K562 (cell line): Measurements from ENCODE around the gene MYLK4. TPM values are rescaled to one million over a fixed set of nuclear protein-coding genes. Genes with fewer than 3 reads are reported as not detected.
A peak's percentile ranks its signal among the peaks of the same experiment; 100 is the strongest.

Experiments used
- CUX1 ChIP-seq: fragments of 200-800 bp; sonication (Bioruptor generic); IDR thresholded peaks from 2 replicates; pipeline ENCODE4 v1.6.1; 2016; ENCODE audit warnings: missing genetic modification characterization, missing compliant biosample characterization
- GTF3C2 ChIP-seq: IDR thresholded peaks from 3 replicates; pipeline ENCODE4 v1.6.1; 2011; ENCODE audit warnings: borderline replicate concordance, mild to moderate bottlenecking, moderate library complexity; ENCODE audit not compliant: insufficient read length; ENCODE audit errors: extremely low read depth
- HNRNPK ChIP-seq: fragments of 200-400 bp; formaldehyde crosslinking; IDR thresholded peaks from one replicate; pipeline ENCODE4 v1.6.1; 2018; ENCODE audit warnings: mild to moderate bottlenecking, low read depth, low read length; ENCODE audit not compliant: poor library complexity, severe bottlenecking
- KAT7 ChIP-seq: sonication (generic); formaldehyde crosslinking; IDR thresholded peaks from 2 replicates; pipeline ENCODE4 v1.8.0; 2022; ENCODE audit warnings: missing genetic modification reagents, mild to moderate bottlenecking, borderline replicate concordance
- KDM5B ChIP-seq: fragments of 200-600 bp; sonication (generic); IDR thresholded peaks from 2 replicates; pipeline ENCODE4 v1.6.1; 2012; ENCODE audit warnings: low read depth, mild to moderate bottlenecking, moderate library complexity, low read length, control low read depth, inconsistent platforms; ENCODE audit not compliant: insufficient replicate concordance
- NFATC3 ChIP-seq: fragments of 450-650 bp; IDR thresholded peaks from 2 replicates; pipeline ENCODE4 v1.6.1; 2017; ENCODE audit warnings: mild to moderate bottlenecking
- PTRF ChIP-seq: fragments of 450-650 bp; IDR thresholded peaks from 2 replicates; pipeline ENCODE4 v1.6.1; 2016; ENCODE audit warnings: mild to moderate bottlenecking, missing genetic modification characterization, missing compliant biosample characterization
- RCOR1 ChIP-seq, 2 experiments: IDR thresholded peaks; 2 replicates each; pipeline ENCODE4 v1.6.1; 2012; ENCODE audit warnings: low read depth in 2 of 2, low read length in 2 of 2, borderline replicate concordance in 1 of 2, improper control_type of control experiment in 1 of 2
- ZFX ChIP-seq: sonication (generic); formaldehyde crosslinking; IDR thresholded peaks from 2 replicates; pipeline ENCODE4 v1.8.0; 2022; ENCODE audit warnings: mild to moderate bottlenecking, missing genetic modification reagents, moderate library complexity
- polyA plus RNA-seq, 8 experiments: library from polyadenylated mRNA; depleted of rRNA in 4 of 8; stranded (reverse) in 5 of 8; unstranded in 3 of 8; fragments of >200 nt; fragmentation: Nextera tagmentation in 2 of 8; fragmentation: Illumina TruSeq in 1 of 8; extraction: Ambion mirVana in 2 of 8; extraction: Trizol in 1 of 8; gene quantifications; 2 replicates each; pipeline versions ENCODE4 v1.2.1 to v1.2.3, GENCODE V29; 2011 to 2014; ENCODE audit warnings: inconsistent platforms in 1 of 8, missing spikeins in 1 of 8
- total RNA-seq, 7 experiments: library from RNA; depleted of rRNA in 6 of 7; stranded (reverse); fragments of >200 nt in 6 of 7; fragmentation: Illumina TruSeq in 2 of 7; extraction: Trizol in 2 of 7; gene quantifications; 2 replicates each; pipeline versions ENCODE4 v1.2.1 to v1.2.3, GENCODE V29; 2011 to 2021; ENCODE audit warnings: low replicate concordance in 1 of 7
- TF ChIP-seq, protein P1 (sequence below): fragments of 450-650 bp; IDR thresholded peaks from 2 replicates; pipeline ENCODE4 v1.6.1; 2016; ENCODE audit warnings: borderline replicate concordance
- TF ChIP-seq, protein P2 (sequence below): fragments of 250-450 bp; sonication (Bioruptor Pico); IDR thresholded peaks from 2 replicates; pipeline ENCODE4 v1.8.0; 2021; ENCODE audit warnings: mild to moderate bottlenecking, moderate library complexity

Gene MYLK4
- total and polyA plus RNA-seq, 9 of the 15 experiments (the other 6 are each of a cell fraction or from before 2014, with no cell fraction given) = 0.01 to 0.15 (median 0.06) TPM

DNA sequence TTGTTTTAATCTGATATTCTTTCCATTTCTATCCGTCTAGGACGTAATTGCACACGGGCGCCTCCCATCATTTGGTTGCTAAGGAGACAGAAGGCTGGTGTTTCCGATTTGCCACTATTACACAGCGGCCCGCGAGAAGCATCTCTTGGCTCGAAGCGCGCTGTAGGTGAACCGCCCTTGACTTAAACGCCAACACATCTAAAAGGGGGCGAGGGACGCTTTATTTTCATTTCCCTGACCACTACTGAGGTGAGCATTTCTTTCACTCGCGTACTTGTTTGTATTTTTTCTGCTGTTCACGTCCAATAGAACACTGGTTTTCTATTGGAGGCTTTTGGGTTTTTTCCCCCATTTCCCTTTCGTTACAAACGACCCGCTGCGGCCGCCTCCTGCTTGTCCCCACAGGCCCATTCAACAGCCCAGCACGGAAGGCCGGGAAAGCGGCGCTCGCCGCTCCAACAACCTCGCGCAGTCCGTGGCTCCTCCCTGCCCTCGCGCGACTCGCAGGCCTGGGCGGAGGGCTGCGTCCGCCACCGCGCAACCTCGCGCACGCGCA, 14.0 kb upstream of the MYLK4 start (continued):
- TF ChIP-seq, protein P1, sequence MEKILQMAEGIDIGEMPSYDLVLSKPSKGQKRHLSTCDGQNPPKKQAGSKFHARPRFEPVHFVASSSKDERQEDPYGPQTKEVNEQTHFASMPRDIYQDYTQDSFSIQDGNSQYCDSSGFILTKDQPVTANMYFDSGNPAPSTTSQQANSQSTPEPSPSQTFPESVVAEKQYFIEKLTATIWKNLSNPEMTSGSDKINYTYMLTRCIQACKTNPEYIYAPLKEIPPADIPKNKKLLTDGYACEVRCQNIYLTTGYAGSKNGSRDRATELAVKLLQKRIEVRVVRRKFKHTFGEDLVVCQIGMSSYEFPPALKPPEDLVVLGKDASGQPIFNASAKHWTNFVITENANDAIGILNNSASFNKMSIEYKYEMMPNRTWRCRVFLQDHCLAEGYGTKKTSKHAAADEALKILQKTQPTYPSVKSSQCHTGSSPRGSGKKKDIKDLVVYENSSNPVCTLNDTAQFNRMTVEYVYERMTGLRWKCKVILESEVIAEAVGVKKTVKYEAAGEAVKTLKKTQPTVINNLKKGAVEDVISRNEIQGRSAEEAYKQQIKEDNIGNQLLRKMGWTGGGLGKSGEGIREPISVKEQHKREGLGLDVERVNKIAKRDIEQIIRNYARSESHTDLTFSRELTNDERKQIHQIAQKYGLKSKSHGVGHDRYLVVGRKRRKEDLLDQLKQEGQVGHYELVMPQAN = peak; percentile 57; the same call in 1 of the 2 replicates
- 0 out of 4 replicates have a peak, but pooled peaks of 1 of the 2 experiments have one; percentile 22 for TF ChIP-seq RCOR1 (IDR thresholded peaks at IDR 0.05; ENCODE audit: borderline replicate concordance in 1 of 2, low read depth in 2 of 2, low read length in 2 of 2)
- TF ChIP-seq, protein P2, sequence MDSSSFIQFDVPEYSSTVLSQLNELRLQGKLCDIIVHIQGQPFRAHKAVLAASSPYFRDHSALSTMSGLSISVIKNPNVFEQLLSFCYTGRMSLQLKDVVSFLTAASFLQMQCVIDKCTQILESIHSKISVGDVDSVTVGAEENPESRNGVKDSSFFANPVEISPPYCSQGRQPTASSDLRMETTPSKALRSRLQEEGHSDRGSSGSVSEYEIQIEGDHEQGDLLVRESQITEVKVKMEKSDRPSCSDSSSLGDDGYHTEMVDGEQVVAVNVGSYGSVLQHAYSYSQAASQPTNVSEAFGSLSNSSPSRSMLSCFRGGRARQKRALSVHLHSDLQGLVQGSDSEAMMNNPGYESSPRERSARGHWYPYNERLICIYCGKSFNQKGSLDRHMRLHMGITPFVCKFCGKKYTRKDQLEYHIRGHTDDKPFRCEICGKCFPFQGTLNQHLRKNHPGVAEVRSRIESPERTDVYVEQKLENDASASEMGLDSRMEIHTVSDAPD (CRISPR knock-in tag) = no peak
- peak; percentile 70; the same call in 1 of the 2 replicates for TF ChIP-seq KAT7
- TF ChIP-seq GTF3C2 = no peak
- TF ChIP-seq KDM5B = peak; percentile 84
- TF ChIP-seq CUX1 = no peak
- TF ChIP-seq ZFX (CRISPR knock-in tag) = peak; percentile 93
- TF ChIP-seq PTRF (tag) = no peak
- TF ChIP-seq HNRNPK = peak; percentile 98
- peak; percentile 75; the same call in 1 of the 2 replicates for TF ChIP-seq NFATC3
